ENCODE results near the gene ZNF500.
"Not testable (repeated sequence)": the region's sequence is repeated elsewhere in the genome, so short reads cannot be mapped to it uniquely, and the experiment has no call there.

The ZNF500 gene

GRCh38 chr16:4745274-4745569 lies 21.7 kb downstream of the ZNF500 start:
- ATAC-seq, result no peak
- DNase-seq, result no peak

- DNase-seq (no peak), ATAC-seq (no peak)
Observed at GRCh38 chr16:4744555-4745273, 22.2 kb downstream of the ZNF500 start.

- no peak for ATAC-seq
- DNase-seq, result no peak
Observed at GRCh38 chr16:4743226-4743878, 23.6 kb downstream of the ZNF500 start.

GRCh38 chr16:4738370-4738769 lies 28.6 kb downstream of the ZNF500 start:
- not testable (repeated sequence) for ATAC-seq, DNase-seq

GRCh38 chr16:4737545-4737944 lies 29.4 kb downstream of the ZNF500 start:
- DNase-seq (no peak), ATAC-seq (no peak)

- no peak for ATAC-seq
Observed at GRCh38 chr16:4736546-4736945, 30.4 kb downstream of the ZNF500 start.

GRCh38 chr16:4734730-4735535 lies 32.0 kb downstream of the ZNF500 start:
- ATAC-seq, result peak; percentile 77

More at GRCh38 chr16:4736546-4736945, 30.4 kb downstream of the ZNF500 start:
- no peak for DNase-seq

GRCh38 chr16:4734063-4734729 lies 32.8 kb downstream of the ZNF500 start, which contains the start of the genes ANKS3 and DNAAF8:
TSS of gene ANKS3 (minus strand) at chr16:4734271. CDS start at chr16:4730149, 4,122 bp downstream.
TSS of gene DNAAF8 (plus strand) at chr16:4734537. CDS start at chr16:4736515, 1,978 bp downstream.
- DNase-seq (peak; percentile 86), ATAC-seq (peak; percentile 84)

More at GRCh38 chr16:4734730-4735535, 32.0 kb downstream of the ZNF500 start:
- DNase-seq, result peak; percentile 97

- DNase-seq (peak; percentile 48), ATAC-seq (no peak)
Observed at GRCh38 chr16:4733747-4734062, 33.3 kb downstream of the ZNF500 start.

GRCh38 chr16:4733211-4733742 lies 33.7 kb downstream of the ZNF500 start:
- no peak for ATAC-seq
- no peak for DNase-seq

- DNase-seq (no peak), ATAC-seq (no peak)
Observed at GRCh38 chr16:4729876-4730275, 37.1 kb downstream of the ZNF500 start.

- ATAC-seq (no peak), DNase-seq (no peak)
Observed at GRCh38 chr16:4728676-4729075, 38.3 kb downstream of the ZNF500 start.

- no peak for ATAC-seq
- DNase-seq, result no peak
Observed at GRCh38 chr16:4726616-4727015, 40.3 kb downstream of the ZNF500 start.

- DNase-seq (no peak), ATAC-seq (no peak)
Observed at GRCh38 chr16:4724661-4725270, 42.2 kb downstream of the ZNF500 start.

GRCh38 chr16:4723071-4723767 lies 43.7 kb downstream of the ZNF500 start:
- no peak for ATAC-seq
- DNase-seq, result no peak

GRCh38 chr16:4718466-4718865 lies 48.5 kb downstream of the ZNF500 start:
- no peak for DNase-seq
- ATAC-seq, result no peak

- DNase-seq (no peak), ATAC-seq (no peak)
Observed at GRCh38 chr16:4714996-4715395, 52.0 kb downstream of the ZNF500 start.

GRCh38 chr16:4713663-4714501 lies 53.1 kb downstream of the ZNF500 start:
- DNase-seq (no peak), ATAC-seq (no peak)

- no peak for DNase-seq
- ATAC-seq, result no peak
Observed at GRCh38 chr16:4709481-4709880, 57.5 kb downstream of the ZNF500 start.

- ATAC-seq, result no peak
Observed at GRCh38 chr16:4706871-4707270, 60.1 kb downstream of the ZNF500 start.

More at GRCh38 chr16:4706871-4707270, 60.1 kb downstream of the ZNF500 start:
- DNase-seq, result no peak

Measured in stimulated activated naive CD8-positive, alpha-beta T cell treated with anti-CD3 and anti-CD28 coated beads, Interleukin-15, Interleukin-2, amounts not matched to agents 100 U/mL and 50 U/mL, for 24 hours (primary cell).